ENCODE measurements around the gene THEM4. TPM values are rescaled to one million over a fixed set of nuclear protein-coding genes. Genes with fewer than 3 reads are reported as not detected.
A peak's percentile ranks its signal among the peaks of the same experiment; 100 is the strongest.

THEM4 gene
- total and polyA plus RNA-seq, 2 of the 8 experiments (the other 6 are each of a cell fraction or from before 2014, with no cell fraction given): 9.9 to 11.2 TPM

GRCh38 chr1:151944126-151944856 lies 35.0 kb upstream of the THEM4 start:
- CTCF ChIA-PET (ENCODE audit: partially characterized antibody): interaction anchor here (0.9 to 3.3 kb wide), 6 partner anchors 10 to 86 kb away, joined by 3 to 20 read pairs (median 5); no protein-coding TSS in a partner anchor
- Histone ChIP-seq H2BK15ac (ENCODE audit: low read length) (no peak overlapping the region), H3K23ac (ENCODE audit: insufficient read length) (no peak overlapping the region), H3K27ac (ENCODE audit: low read depth, low read length) (no peak overlapping the region), H2BK5ac (ENCODE audit: low read depth, low read length) (peak overlapping the region; percentile 19; the same call in 1 of the 2 replicates), H4K5ac (ENCODE audit: insufficient read length, low read depth, low read length) (no peak overlapping the region), H3K4me2 (ENCODE audit: insufficient read depth in 1 of 2, low read depth in 2 of 2, low read length in 2 of 2) (no peak overlapping the region), H2AK5ac (ENCODE audit: low read depth, low read length) (no peak overlapping the region), H3K23me2 (ENCODE audit: low read depth, low read length) (no peaks in the 10 kb centered on the region; the same call in 1 of the 2 replicates), H3K36me3 (ENCODE audit: control insufficient read depth in 2 of 4, insufficient read depth in 4 of 4, low read length in 3 of 4) (no peaks in the 10 kb centered on the region), H3K9me3 (ENCODE audit: insufficient read depth in 2 of 2, low read depth in 1 of 2, low read length in 1 of 2) (no peaks in the 10 kb centered on the region), H3K14ac (ENCODE audit: insufficient read length) (no peak overlapping the region), H3K4ac (replicated peaks; ENCODE audit: insufficient read length, low read depth, low read length) (no peak overlapping the region), H3K56ac (replicated peaks; ENCODE audit: insufficient read length, low read depth, low read length) (no peak overlapping the region), H3K4me1 (replicated peaks in 1 of 4; ENCODE audit: control insufficient read depth in 3 of 4, insufficient read depth in 4 of 4, low read length in 3 of 4) (peaks cover 0 to 3% (median 0%) of the 10 kb centered on the region in 4 experiments; a peak in 2 of 7 replicates), H2BK12ac (ENCODE audit: low read depth, low read length) (peak overlapping the region; percentile 63; the same call in 1 of the 2 replicates), H4K8ac (ENCODE audit: extremely low read depth, insufficient read depth, low read length) (no peak overlapping the region), H4K20me1 (replicated peaks in 1 of 2; ENCODE audit: control insufficient read depth in 1 of 2, insufficient read depth in 2 of 2, low read length in 2 of 2) (no peaks in the 10 kb centered on the region), H3K9ac (replicated peaks in 1 of 4; ENCODE audit: extremely low read depth in 1 of 4, low read depth in 3 of 4, low read length in 3 of 4) (0 out of 7 replicates have a peak overlapping the region, but pooled peaks of 1 of the 4 experiments have one; percentile 5), H3K79me2 (ENCODE audit: control insufficient read depth in 1 of 2, insufficient read depth in 2 of 2, low read length in 2 of 2) (no peaks in the 10 kb centered on the region), H2BK20ac (ENCODE audit: low read length) (no peak overlapping the region), H4K91ac (replicated peaks; ENCODE audit: insufficient read length, low read length) (no peak overlapping the region), H3K79me1 (ENCODE audit: low read depth, low read length) (no peaks in the 10 kb centered on the region), H3K18ac (ENCODE audit: extremely low read depth, low read length) (no peak overlapping the region), H3K27me3 (replicated peaks in 1 of 4; ENCODE audit: control insufficient read depth in 3 of 4, extremely low read depth in 1 of 4, insufficient read depth in 3 of 4, low read length in 3 of 4) (no peaks in the 10 kb centered on the region), H2BK120ac (replicated peaks; ENCODE audit: low read depth, low read length) (no peak overlapping the region), H2AFZ (ENCODE audit: low read length) (no peak overlapping the region), H3K4me3 (ENCODE audit: extremely low read depth in 1 of 4, insufficient read depth in 2 of 4, low read depth in 3 of 4, low read length in 4 of 4) (no peak overlapping the region)
- WGBS, 2 experiments (ENCODE audit: extremely low coverage in 1 of 2, insufficient coverage in 1 of 2, insufficient read length in 1 of 2, insufficient replicate concordance in 2 of 2, low coverage in 1 of 2, low lambda C conversion rate in 2 of 2, missing lambda C conversion rate in 1 of 2): 81% methylated on average over 7 of the region's 7 CpGs; no CpG with 5 or more reads in 1 of the 2 experiments
- FAIRE-seq (no peak), DNase-seq (ENCODE audit: low read depth in 1 of 2, low spot score in 2 of 2) (no peak)
- POLR2A ChIA-PET (ENCODE audit: partially characterized antibody): no interaction called here
- TF ChIP-seq KDM1A (IDR thresholded peaks at IDR 0.05; ENCODE audit: borderline replicate concordance, low read length): no peak
- no peak for TF ChIP-seq MAX (IDR thresholded peaks at IDR 0.05)
- TF ChIP-seq TEAD4 (IDR thresholded peaks at IDR 0.05; ENCODE audit: low read depth, low read length): no peak
- TF ChIP-seq CTCF (IDR thresholded peaks at IDR 0.05; ENCODE audit: control extremely low read depth in 1 of 3, insufficient read depth in 1 of 3, low read depth in 1 of 3, low read length in 3 of 3): no peak
- no peak for TF ChIP-seq CHD2 (IDR thresholded peaks at IDR 0.05; ENCODE audit: low read length)
- no peak for TF ChIP-seq SP1 (IDR thresholded peaks at IDR 0.05; ENCODE audit: low read depth, low read length)
- TF ChIP-seq ATF2 (IDR thresholded peaks at IDR 0.05; ENCODE audit: low read length): no peak
